Lower leg skin (tissue), 4 donors: ENCODE results near the gene ST6GALNAC3. TPM values are rescaled to one million over a fixed set of nuclear protein-coding genes. Genes with fewer than 3 reads are reported as not detected.

Source experiments
- DNase-seq, 2 donors: peaks; one replicate each; pipeline ENCODE4 v3.0.0-alpha.2; 2019; ENCODE audit warnings: low spot score in 2 of 2
- H3K4me3 ChIP-seq: fragments of 200-600 bp; sonication (generic); 2 replicates; pipeline ENCODE4 v1.5.1; 2017; ENCODE audit warnings: mild to moderate bottlenecking, low read depth; ENCODE audit not compliant: poor library complexity, severe bottlenecking
- POLR2A ChIP-seq, 2 donors: fragments of 450-650 bp; IDR thresholded peaks; one replicate each; pipeline ENCODE4 v1.6.1; 2016 to 2017; ENCODE audit warnings: antibody characterized with exemption in 2 of 2, mild to moderate bottlenecking in 1 of 2, moderate library complexity in 1 of 2
- WGBS, 2 donors: methylation state at CpG; one replicate each; pipeline ENCODE4 v1.1.5; 2018; 5-methylcytosine and 5-hydroxymethylcytosine counted together
- intact Hi-C: fragments of 100-400 bp; cut with DNase I; formaldehyde crosslinking; loops from one replicate; pipeline ENCODE4 v1.15.0; 2023; ENCODE audit warnings: low total_unique reads
- total RNA-seq, 4 donors: library from RNA; depleted of rRNA; stranded (reverse); fragments of >200 nt; gene quantifications; one replicate each; pipeline ENCODE4 v1.1.0, GENCODE V29; 2016
- TF ChIP-seq, protein P1 (sequence below), 3 donors: fragments of 450-650 bp; IDR thresholded peaks; one replicate each; pipeline ENCODE4 v1.5.1; 2016; ENCODE audit warnings: antibody characterized with exemption in 3 of 3, mild to moderate bottlenecking in 3 of 3, moderate library complexity in 2 of 3

Gene ST6GALNAC3
- total RNA-seq, 4 donors from 2014 or later = 1.5 to 3.8 (median 3.0) TPM

- WGBS, 2 donors = 95 to 98% methylated on average over 4 of the region's 4 CpGs
- no peak for DNase-seq
- intact Hi-C loops = no loop called here
- H3K4me3 ChIP-seq = no peak overlapping the region
- TF ChIP-seq POLR2A (IDR thresholded peaks at IDR 0.05) = no peak
- TF ChIP-seq, protein P1, sequence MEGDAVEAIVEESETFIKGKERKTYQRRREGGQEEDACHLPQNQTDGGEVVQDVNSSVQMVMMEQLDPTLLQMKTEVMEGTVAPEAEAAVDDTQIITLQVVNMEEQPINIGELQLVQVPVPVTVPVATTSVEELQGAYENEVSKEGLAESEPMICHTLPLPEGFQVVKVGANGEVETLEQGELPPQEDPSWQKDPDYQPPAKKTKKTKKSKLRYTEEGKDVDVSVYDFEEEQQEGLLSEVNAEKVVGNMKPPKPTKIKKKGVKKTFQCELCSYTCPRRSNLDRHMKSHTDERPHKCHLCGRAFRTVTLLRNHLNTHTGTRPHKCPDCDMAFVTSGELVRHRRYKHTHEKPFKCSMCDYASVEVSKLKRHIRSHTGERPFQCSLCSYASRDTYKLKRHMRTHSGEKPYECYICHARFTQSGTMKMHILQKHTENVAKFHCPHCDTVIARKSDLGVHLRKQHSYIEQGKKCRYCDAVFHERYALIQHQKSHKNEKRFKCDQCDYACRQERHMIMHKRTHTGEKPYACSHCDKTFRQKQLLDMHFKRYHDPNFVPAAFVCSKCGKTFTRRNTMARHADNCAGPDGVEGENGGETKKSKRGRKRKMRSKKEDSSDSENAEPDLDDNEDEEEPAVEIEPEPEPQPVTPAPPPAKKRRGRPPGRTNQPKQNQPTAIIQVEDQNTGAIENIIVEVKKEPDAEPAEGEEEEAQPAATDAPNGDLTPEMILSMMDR (IDR thresholded peaks at IDR 0.05) = no peak
These were observed 56.4 kb downstream of the ST6GALNAC3 start for GRCh38 chr1:76130992-76131391.

DNA sequence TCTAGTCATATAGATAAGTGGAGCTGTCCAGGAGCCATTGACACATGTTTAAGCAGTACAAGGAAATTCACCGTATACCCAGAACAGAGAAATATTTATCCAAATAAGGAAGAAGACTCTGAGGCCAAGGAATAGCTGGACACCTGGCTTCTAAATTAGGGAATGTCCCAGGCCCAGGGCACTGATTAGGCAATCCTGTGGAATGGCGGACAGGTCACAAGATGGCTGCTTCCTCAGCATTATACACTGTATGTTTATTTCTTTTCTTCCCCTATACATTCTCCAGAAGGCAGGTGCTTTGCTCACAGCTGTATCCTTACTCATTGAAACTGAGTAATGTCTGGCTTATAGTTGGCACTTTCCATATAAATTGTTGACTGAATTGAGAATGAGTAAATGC, 59.4 kb downstream of the ST6GALNAC3 start:
- no peak overlapping the region for H3K4me3 ChIP-seq
- no peak for TF ChIP-seq POLR2A (IDR thresholded peaks at IDR 0.05)
- TF ChIP-seq, protein P1 (IDR thresholded peaks at IDR 0.05) = no peak
- DNase-seq = no peak
- intact Hi-C loops = no loop called here
- WGBS, 2 donors = 86 to 88% methylated on average over 2 of the region's 2 CpGs

DNA sequence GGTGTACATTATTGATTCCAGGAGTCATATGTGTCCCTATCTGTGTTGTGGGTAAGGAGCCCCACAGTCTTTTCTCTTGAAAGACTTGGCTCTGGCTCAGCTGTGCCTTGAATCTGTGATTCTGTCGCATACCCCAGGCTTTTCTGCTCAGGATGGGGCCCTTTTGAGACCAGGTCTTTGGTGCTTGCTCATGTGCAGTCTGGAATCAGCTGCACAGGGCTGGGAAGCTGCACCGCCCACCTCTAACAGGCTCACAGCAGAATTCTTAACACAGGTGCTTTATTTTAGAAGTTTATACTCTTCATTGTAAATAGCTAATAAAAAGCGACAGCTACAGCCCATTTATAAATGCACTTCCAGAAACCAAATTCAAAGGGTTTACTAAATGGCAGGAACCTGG, 61.3 kb downstream of the ST6GALNAC3 start:
- no peak overlapping the region for H3K4me3 ChIP-seq
- no peak for DNase-seq
- no peak for TF ChIP-seq POLR2A (IDR thresholded peaks at IDR 0.05)
- TF ChIP-seq, protein P1 (IDR thresholded peaks at IDR 0.05) = no peak
- 63 to 65% methylated on average over 3 of the region's 3 CpGs for WGBS, 2 donors
- intact Hi-C loops = no loop called here

- intact Hi-C loops = no loop called here
- no peak for TF ChIP-seq POLR2A (IDR thresholded peaks at IDR 0.05)
- TF ChIP-seq, protein P1 (IDR thresholded peaks at IDR 0.05) = no peak
- WGBS, 2 donors = 82 to 90% methylated on average over 3 of the region's 3 CpGs
- H3K4me3 ChIP-seq = no peak overlapping the region
- no peak for DNase-seq
These were observed 62.3 kb downstream of the ST6GALNAC3 start for GRCh38 chr1:76136894-76137293.

- DNase-seq = no peak
- H3K4me3 ChIP-seq = no peak overlapping the region
- 80 to 81% methylated on average over 3 of the region's 3 CpGs for WGBS, 2 donors
- TF ChIP-seq POLR2A (IDR thresholded peaks at IDR 0.05) = no peak
- TF ChIP-seq, protein P1 (IDR thresholded peaks at IDR 0.05) = no peak
- intact Hi-C loops = no loop called here
These were observed 63.2 kb downstream of the ST6GALNAC3 start for GRCh38 chr1:76137746-76138145.

DNA sequence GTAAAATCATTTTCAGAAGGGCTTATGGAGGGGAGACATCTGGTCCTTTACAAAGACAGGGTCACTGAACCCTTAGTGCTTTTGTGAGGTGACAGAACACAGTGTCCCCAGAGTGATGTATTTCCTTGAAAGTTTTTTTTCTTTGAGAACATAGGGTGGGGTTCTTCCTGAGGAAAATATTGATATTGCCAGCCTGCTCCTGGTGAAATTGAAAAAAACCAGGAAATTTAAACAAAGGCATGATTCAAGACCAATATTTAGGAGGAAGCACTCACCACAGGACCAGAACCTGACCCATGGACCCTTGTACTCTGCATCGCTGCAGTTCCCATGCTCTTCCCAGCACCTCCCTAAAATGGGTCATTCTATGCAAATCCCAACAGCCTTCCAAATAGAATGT, 63.7 kb downstream of the ST6GALNAC3 start:
- intact Hi-C loops = no loop called here

More for the DNA sequence above, 63.7 kb downstream of the ST6GALNAC3 start:
- DNase-seq = no peak
- no peak for TF ChIP-seq POLR2A (IDR thresholded peaks at IDR 0.05)
- TF ChIP-seq, protein P1 (IDR thresholded peaks at IDR 0.05) = no peak
- H3K4me3 ChIP-seq = no peak overlapping the region
- WGBS, 2 donors = 82 to 90% methylated on average over 1 of the region's 1 CpG
